Activated CD4-positive, alpha-beta T cell treated with anti-CD3 and anti-CD28 coated beads, Interleukin-2, Interleukin-4, amounts not matched to agents 100 ng/mL and 50 ng/mL, durations not matched to agents 16 hours and 8 hours (primary cell): Measurements from ENCODE around the gene SLIT1.
"Not testable (repeated sequence)": the region's sequence is repeated elsewhere in the genome, so short reads cannot be mapped to it uniquely, and the experiment has no call there.

Experiments
- DNase-seq: peaks from one replicate; pipeline ENCODE4 v3.0.0-alpha.2; 2020; ENCODE audit warnings: low spot score

The SLIT1 gene

DNA sequence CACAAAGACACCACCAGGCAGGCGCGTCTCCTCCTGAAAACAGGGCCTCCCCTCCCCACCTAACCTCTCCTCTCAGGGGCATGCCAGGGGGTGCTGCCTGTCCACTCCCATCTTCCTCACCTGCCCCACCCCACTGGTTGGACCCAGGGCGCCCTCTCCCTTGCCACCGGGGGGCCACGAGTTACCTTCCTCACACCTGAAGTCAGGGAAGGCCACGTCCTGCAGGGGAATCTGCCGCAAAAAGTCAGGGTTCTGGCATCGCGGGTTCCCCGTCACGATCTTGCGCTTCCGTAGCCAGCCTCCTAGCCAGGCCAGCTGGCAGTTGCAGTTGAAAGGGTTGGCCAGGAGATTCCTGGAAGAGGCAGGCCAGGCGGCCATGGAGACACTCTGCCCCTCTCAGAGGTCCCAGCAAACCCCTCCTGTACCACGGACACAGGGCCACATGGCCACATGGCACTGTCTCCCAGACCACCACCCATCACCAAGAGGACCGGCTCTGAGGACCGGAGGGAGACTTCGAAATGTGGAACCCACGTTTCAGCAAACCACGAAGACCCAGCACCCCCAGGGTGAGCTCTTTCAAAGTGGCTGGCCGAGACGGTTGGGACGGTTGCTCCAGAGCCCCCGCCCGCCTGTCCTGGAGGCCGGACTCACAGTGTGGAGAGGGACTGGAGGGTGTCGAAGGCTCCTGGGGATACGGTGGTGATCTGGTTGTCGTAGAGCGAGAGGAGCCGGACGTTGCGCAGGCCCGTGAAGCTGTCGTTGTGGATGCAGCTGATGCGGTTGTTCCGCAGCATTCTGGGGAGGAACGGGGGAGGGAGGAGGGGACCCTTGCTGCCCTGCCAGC, 142.8 kb downstream of the SLIT1 start:
- no peak for DNase-seq

DNA sequence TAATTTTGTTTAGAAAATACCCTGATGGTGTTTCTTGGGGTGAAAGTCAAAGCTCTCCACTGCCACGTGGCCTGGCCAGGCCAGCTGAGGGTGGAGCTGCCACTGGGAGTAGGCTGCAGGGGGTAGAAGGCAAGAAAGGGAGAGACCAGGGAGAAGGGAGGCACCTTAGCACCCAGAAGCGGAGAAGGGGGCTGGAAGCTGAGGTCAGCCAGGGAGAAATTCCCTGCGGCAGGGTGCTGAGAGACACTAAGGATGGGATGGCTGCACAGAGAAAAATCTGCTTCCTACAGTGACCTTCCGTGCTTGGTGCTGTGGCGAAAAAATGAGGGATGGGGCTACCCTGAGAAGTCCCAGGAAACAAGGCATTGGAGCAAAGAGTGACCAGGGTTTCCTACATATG, 143.7 kb downstream of the SLIT1 start:
- DNase-seq: no peak

DNA sequence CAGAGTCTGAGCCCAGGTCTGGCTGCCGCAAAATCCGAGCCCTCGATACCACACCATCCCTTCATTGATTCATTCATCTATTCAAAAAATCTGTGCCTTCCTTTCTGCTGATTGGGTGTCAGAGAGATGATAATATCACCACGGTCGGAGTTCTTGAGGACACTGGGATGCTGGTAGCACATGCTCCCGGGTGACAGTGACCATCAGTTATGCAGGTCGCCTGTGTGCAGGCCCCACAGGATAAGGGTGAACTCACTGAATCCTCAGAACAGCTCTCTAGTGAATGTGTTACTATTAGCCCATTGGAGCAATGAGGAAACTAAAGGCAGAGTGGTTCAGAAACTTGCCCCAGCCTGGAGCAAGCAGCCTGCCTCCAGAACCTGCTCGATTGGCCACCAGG, 145.1 kb downstream of the SLIT1 start:
- DNase-seq: no peak

DNA sequence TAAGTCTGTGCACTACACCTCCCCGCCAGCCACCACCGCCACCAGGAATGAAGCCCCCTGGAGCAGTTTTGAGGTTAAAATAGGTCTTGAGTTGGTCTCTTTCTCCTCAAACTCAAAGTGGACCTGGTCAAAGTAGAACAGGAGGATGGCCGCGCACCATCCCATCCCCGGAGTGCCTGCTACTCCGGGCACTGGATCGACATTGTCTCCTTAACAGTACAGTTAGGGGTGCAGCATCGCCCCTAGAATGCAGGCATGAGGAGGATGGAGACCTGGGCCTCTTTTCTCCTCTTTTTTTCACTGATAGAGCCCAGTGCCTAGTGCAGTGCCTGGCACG, 145.5 kb downstream of the SLIT1 start:
- no peak for DNase-seq

DNA sequence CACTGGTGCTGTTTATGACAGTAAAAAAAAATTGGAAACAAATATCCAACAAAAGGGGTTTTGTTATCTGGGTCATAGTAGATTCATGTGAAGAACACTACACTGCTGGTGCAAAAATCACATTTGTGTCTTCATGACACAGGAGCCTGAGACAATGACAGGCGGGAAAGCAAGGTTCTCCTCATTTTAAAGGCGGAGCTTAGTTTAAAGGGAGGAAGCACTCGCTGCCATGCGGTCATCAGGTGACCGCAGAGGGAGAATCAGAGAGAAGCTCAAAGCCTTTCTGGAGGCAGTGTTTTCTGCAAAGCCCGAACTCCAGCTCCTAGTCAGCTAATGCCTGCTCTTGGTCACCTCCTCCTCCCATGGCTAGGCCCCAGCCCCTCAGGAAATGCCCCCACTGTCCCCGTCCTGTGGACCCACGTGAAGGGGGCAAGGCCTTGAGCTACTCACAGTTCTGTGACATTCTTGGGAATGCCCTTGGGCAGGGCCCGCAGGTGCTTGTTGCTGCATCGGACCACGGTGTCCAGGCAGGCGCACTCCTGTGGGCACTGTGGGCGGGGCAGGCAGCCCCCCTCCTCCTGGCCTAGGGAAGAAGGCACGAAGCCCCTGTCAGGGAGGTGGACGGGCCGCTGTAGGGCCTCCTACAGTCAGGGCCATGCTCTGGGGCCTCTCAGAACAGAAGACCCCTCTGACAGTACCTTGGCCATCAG, 146.1 kb downstream of the SLIT1 start:
- DNase-seq: no peak

DNA sequence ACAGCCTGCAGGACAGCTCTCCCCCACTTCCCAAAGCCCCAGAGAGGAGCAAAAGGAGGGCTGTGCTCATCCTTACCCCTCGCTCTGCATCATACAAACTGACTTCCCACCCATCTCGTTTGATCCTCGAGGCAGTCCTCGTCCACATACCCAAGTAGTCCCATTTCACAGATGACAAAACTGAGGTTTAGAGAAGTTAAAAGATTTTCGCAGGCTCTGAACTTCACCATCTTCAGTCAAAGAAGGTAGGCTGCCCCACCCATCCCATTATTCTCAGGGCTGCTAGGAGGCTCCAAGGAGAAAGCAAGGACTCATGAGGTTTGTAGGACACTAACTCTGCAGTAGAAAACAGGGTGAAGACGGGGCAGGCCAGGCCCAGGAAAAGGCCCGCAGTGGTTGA, 147.1 kb downstream of the SLIT1 start:
- DNase-seq: no peak

DNA sequence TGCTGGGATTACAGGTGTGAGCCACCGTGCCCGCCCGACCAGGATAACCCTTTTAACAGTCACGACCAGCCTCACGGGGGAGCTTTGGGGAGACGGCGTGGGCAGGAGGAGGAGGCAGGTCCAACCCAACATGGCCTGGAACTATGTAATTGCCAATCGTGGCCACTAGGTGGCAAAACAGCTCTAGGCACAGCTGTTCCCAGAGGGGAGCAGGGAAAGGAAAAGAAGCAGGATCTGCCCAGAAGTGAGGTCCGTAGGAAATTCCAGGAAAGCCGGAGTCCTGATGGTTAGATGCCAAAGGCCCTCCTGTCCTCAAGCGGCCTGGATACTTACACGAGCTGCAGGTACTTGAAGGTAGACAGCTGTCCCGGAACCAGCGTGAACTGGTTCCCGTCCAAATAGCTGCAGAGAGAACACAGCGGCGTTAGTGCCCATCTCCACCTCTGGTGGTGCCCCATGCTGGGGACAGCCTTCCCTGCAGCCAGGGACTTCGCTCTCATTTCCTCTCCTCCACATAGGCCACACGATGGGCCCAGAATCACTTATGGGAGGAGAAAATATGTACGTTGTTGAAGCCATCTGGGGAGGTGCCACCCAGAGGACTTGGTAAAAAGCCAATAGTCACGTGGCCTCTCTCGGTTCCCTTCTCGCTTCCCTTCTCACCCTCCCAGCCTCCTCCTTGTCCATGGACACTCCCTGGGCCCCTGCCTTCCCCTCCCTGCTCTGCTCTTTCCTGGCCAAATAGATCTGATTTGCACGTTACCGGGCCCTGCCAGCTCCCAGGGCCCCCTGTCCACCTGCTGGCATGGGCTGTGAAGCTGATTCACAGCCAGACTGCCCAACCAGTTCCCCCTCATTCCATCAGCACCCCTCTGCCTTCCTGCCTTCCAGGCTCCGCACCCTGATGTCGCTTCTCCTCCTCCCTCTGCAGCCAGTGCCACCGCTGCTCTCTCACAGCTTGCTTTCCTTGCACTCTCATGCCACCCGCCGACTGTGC, 148.1 kb downstream of the SLIT1 start:
- DNase-seq: peak; percentile 77

DNA sequence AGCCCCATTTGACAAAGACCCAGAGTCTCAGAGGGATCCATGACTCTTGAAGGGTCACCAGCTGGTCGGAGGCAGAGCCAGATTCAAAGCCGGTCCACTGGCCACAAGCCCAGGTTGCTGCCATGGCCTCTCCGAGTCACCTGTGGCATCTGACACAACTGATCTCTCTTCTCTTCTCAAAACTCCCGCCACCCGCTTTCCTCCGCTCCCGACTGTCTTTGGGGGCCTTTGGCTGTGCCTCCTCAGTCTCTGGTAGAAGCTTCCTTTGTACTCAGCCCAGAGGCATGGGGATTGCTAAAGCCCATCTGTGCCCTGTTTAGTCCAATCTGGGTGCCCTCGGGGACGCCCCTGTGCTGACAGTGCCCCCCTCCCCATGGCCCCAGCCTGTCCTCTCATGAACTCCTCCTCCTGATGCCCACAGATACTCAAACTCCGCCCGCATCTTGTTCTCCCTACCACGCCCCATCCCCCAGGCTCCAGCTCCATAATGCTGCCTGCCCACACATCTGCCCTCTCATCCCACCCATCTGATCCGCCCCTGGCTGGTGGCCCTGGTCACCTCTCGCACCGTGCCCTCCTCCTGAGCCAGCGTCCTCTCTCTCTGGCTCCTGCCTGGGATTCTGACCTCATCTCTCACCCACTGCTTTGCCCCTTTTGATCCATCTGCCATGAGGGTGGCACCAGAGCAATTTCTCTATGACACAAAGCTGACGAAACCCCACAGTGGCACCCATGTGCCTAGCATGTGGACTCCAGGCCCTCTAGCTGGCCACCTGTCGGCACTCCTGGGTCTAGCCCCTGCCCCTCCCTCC, 150.6 kb downstream of the SLIT1 start:
- no peak for DNase-seq

DNA sequence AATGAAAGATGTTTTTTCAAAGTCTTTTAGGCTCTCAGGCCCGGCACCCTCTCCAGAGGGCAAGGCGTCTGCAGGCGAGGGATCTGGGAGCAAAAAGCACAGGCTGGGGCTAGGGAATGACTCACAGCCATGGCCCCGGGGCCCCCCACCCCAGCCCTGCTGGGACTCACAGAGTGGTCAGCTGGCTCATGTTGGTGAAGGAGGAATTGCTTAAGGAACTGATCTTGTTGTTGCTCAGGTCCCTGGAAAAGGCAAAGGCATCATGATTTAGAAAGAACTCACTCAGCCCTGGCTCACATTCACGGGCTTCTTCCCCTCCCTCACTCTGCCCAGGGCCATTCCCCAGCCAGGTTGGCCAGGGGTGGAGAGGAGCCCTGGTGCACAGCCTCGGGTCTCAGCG, 151.5 kb downstream of the SLIT1 start:
- no peak for DNase-seq

DNA sequence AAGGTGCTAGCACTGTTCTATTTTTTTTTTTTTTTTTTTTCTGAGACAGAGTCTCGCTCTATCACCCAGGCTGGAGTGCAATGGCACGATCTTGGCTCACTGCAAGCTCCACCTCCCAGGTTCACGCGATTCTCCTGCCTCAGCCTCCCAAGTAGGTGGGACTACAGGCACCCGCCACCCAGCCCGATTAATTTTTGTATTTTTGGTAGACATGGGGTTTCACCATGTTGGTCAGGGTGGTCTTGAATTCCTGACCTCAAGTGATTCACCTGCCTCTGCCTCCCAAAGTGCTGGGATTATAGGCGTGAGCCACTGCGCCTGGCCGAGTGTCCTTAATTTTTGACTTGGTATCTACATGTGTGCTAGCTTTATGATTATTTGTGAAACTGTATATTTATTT, 151.9 kb downstream of the SLIT1 start:
- not testable (repeated sequence) for DNase-seq

DNA sequence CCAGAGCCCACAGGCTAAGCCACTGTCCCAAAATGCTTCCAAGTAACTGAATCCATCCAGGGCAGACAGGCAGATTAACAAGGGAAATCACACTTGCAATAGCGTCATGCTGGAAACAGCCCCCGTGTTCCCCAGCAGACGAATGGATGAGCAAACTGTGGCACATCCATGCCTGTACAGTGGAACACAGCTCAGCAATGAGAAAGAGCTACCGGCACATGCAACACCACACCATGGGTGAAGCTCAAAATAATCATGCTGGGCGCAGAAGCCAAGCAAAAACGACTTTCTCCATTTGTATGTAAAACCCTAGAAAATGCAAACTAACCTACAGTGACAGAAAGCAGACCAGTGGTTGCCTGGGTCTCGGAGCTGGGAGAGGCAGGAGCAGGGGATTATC, 153.1 kb downstream of the SLIT1 start:
- no peak for DNase-seq

DNA sequence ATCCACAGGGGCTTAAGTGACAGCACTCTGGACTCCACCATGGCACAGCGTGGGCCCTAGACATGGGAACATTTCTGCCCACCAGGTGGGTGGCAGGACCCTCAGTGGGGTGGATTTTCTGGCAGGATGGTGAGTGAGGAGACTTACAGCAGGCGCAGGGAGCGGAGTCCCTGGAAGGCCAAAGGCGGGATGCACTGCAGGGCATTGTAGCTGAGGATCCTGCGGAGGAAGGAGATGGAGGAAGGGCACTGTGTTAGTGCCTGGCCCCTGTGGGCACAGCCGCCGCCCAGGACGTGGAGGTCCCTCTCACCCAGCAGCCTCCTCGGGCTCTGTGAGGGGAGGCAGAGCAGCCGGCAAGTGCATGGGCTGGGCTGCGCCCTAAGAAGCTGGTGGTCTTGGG, 154.3 kb downstream of the SLIT1 start:
- no peak for DNase-seq

DNA sequence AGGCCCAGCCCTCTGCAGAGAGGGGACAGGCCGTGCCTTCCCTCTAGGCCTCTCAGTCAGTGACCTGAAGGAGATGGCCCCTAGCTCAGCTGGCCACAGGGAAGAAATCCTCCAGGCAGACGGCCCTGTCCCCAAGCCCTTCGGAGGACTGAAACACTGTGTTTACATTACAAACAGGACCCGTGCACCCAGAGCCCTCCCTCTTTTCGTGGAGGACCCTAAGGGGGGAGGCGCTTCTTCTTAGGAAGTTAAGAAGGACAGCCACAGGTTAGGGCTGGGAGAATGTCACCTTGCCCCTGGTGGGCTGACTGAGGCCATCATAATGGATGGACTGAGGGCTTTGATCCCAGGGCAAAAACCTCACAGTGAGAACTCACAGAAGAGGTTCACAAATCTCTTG, 154.9 kb downstream of the SLIT1 start:
- DNase-seq: no peak

DNA sequence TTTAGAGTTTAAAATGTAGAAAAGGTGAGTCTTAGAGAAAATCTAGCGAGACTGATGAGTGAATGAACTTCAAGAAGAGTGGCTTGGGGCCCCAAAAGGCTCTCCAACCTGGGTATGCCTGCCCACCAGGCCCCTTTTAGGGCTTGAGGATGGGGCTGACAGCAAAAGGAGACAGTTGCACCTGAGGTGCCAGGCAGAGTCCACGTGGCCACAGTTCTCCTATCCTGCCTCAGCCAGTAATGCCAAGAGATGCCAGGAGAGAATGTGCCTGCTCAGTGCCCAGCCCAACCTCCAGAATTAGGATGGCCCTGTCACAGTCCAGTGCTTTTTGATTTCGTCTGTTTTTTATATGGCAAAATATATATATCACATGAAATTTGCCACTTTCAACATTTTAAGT, 156.5 kb downstream of the SLIT1 start:
- DNase-seq: no peak

DNA sequence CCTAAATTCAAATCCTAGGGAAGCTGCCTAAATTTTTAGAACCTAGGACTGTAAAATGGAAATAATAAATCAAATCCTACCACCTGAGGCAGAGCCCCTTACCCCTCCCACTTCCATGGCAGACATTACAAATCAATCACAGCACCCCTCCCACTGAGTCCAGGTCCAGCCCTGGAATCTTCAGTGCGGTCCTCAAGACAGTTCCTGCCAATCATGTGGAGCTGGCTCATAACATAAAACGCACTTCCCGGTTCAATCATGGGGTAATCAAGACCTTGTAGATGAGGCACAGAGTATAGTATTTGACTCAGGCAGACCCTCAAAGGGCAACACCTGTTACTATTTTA, 157.0 kb downstream of the SLIT1 start:
- DNase-seq: no peak

DNA sequence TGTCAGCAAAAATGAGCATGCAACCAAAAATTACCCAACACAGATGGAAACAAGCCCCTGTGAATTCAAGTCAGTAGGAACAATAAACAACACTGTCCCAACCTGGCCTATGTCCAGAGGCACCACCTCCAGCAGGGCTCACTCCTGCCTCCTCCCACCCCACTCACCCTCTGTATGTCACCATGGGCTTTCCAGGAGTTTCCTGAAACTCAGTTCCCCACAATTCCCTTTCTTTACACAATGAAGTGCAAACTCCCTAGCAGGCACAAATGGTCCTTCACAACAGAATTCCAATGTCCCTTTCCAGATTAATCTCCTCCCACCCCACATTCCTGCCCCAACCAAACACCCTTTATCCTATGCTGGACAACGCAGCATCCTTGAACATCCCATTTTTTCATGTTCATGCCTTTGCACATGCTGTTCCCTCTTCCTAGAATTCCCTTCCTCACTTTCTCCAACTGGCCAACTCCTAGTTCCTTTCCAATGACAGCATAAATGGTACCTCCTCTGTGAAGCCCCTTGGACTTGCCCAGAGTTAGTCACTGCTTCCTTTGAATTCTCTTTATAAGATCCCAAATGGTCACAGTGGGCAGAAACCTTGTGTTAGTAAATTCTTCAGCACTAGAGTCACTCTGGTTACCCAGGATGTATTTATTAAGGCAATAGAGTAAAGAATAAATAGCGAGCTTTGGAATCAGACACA, 157.5 kb downstream of the SLIT1 start:
- no peak for DNase-seq

DNA sequence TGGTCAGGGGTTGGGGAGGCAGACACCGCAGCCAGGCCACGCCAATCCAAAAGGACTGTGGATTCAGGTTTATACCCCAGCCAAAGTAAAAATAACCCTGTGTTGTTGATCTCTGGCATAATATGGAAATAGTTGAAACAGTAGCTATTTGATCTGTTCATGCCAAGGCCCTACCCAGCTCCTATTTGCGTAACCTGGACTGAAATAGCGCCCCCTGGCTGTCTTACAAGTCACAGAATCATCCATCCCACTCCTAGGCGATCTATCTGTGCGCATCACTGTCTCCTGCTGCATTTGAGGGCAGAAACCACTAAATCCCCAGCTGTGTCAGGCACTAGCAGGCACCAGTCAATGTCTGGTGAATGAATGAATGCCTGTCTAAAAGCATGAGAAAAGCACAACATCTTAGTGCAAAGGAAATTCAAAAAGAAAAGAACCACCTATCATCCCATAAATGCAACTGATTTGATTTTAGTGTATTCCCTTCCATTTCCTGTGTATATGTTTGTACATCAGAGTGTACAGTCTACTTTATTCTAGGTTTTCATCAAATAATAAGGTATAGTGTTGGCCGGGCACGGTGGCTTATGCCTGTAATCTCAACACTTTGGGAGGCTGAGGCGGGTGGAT, 160.0 kb downstream of the SLIT1 start:
- DNase-seq: peak; percentile 66

DNA sequence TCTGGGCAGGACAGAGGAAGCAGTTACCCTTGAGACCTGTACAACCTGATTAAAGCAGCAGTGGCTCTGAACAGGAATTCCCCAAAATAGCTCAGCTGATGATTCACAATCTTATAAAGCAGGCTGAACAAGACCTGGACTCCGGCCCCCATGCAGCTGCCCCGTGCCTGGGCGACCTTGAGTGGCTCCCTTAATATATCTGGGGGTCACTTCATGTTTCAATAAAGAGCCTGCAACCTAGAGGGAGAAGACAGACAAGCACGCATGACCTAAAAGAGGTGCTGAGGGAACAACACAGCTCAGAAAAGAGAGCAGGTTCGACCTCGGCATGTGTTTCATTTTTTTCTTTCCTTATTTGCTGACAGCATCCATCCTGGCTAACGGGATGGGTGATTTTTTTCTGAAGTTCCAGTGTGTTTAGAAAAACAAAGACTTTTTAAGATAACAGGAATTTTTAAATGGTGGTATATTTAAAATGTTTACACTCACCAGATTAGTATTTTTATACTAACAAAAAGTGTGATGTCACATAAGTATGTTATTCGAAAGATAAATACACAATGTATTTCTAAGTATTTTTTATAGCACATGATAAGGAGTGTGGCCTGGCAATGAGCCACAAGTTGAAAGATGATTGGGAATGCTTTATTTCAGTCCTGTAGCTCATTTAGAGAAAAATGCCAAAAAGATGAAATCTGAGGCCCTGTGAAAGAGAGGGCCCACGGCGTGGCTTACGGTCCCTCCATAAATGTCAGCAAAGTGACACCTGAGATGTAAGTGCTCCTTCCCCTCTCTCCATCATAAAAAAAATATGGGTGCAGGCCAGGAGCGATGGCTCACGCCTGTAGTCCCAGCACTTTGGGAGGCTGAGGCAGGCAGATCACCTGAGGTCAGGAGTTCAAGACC, 161.3 kb downstream of the SLIT1 start:
- DNase-seq: no peak

DNA sequence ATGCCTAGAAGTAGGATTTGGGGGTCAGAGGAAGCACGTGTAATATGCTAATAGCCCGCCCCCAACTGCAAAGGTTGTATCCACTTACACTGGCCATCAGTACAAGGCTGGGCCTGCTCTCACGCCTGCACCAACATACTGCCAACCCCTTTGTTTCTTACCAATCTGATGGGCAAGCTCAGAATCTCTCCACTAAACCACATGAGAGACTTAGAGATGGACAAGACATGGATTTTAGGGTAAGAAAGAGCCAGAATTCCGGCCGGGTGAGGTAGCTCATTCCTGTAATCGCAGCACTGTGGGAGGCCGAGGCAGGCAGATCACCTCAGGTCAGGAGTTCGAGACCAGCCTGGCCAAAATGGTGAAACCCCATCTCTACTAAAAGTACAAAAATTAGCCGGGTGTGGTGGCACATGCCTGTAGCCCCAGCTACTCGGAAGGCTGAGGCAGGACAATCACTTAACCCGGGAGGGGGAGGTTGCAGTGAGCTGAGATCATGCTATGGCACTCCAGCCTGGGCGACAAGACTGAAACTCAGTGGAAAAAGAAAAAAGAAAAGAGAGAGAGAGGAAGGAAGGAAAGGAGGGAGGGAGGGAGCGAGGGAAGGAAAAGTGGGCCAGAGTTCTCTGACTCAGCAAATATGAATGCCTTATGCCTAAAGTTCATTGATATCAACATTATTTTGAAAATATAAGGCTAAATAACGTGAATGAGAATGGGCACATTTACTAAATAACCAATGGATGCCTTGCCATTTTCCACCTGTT, 162.2 kb downstream of the SLIT1 start:
- DNase-seq: no peak
